HFFc6 (cell line): ENCODE data around the gene FBXW11. TPM values are rescaled to one million over a fixed set of nuclear protein-coding genes. Genes with fewer than 3 reads are reported as not detected.
A peak's percentile ranks its signal among the peaks of the same experiment; 100 is the strongest.

Source experiments
- DNase-seq: peaks from one replicate; pipeline ENCODE4 v3.0.0-alpha.2; 2018
- H3K27ac Mint-ChIP-seq: 2 replicates; pipeline ENCODE4 v1.8.0; 2020; ENCODE audit warnings: mild to moderate bottlenecking, mixed read lengths
- H3K27me3 Mint-ChIP-seq: 2 replicates; pipeline ENCODE4 v1.8.0; 2021; ENCODE audit warnings: mild to moderate bottlenecking, moderate library complexity, mixed read lengths; ENCODE audit not compliant: insufficient read depth
- H3K36me3 Mint-ChIP-seq: 2 replicates; pipeline ENCODE4 v1.8.0; 2021; ENCODE audit warnings: low read depth, mixed read lengths
- H3K4me1 Mint-ChIP-seq: 2 replicates; pipeline ENCODE4 v1.8.0; 2020; ENCODE audit warnings: low read depth, mixed read lengths
- H3K4me3 Mint-ChIP-seq: 2 replicates; pipeline ENCODE4 v1.8.0; 2020; ENCODE audit warnings: mild to moderate bottlenecking, moderate library complexity, mixed read lengths
- H3K9me3 Mint-ChIP-seq: 2 replicates; pipeline ENCODE4 v1.8.0; 2020; ENCODE audit warnings: mild to moderate bottlenecking, mixed read lengths
- total RNA-seq, 6 experiments: library from RNA; stranded (reverse); fragmentation: NEBNext Ultra II Directional; extraction: Animal tissue kit (Norgen Biotek cat#: 25700); gene quantifications; 2 replicates in 1 of 6; 3 replicates in 5 of 6; pipeline ENCODE4 v1.2.3, GENCODE V29; 2021
- TF ChIP-seq, protein P1 (sequence below): fragments of 200-600 bp; sonication (generic); IDR thresholded peaks from 2 replicates; pipeline ENCODE4 v1.5.0; 2021; ENCODE audit warnings: antibody characterized with exemption, mild to moderate bottlenecking

Gene FBXW11
- total RNA-seq, 6 experiments from 2014 or later = 54.5 to 60.5 (median 58.5) TPM

DNA sequence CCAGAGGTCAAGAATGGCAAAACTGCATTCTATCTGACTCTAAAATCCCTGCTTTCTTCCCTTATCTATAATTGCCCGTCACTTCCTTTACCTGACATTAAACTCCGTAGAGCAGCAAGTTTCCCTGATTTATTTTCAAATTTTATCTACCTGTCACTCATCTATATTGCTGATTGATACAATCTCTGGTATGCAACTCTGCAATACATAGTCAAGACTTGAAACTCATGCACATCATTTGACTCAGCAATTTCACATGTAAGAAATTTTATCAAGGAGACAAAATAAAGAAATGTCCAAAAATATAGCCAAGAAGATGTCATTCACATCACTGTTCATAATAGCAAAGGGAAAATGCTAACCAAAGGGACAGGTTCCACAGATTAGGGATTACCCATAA is 39.5 kb downstream of the FBXW11 start:
- Mint-ChIP-seq H3K4me1 (peaks cover 73% of the 10 kb centered on the region), H3K27me3 (no peaks in the 10 kb centered on the region; the same call in 1 of the 2 replicates), H3K4me3 (no peak overlapping the region), H3K36me3 (peaks cover 20% of the 10 kb centered on the region), H3K27ac (peak overlapping the region; percentile 2; the same call in 1 of the 2 replicates), H3K9me3 (no peaks in the 10 kb centered on the region; the same call in 1 of the 2 replicates)
- TF ChIP-seq, protein P1, sequence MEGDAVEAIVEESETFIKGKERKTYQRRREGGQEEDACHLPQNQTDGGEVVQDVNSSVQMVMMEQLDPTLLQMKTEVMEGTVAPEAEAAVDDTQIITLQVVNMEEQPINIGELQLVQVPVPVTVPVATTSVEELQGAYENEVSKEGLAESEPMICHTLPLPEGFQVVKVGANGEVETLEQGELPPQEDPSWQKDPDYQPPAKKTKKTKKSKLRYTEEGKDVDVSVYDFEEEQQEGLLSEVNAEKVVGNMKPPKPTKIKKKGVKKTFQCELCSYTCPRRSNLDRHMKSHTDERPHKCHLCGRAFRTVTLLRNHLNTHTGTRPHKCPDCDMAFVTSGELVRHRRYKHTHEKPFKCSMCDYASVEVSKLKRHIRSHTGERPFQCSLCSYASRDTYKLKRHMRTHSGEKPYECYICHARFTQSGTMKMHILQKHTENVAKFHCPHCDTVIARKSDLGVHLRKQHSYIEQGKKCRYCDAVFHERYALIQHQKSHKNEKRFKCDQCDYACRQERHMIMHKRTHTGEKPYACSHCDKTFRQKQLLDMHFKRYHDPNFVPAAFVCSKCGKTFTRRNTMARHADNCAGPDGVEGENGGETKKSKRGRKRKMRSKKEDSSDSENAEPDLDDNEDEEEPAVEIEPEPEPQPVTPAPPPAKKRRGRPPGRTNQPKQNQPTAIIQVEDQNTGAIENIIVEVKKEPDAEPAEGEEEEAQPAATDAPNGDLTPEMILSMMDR = no peak
- no peak for DNase-seq

DNA sequence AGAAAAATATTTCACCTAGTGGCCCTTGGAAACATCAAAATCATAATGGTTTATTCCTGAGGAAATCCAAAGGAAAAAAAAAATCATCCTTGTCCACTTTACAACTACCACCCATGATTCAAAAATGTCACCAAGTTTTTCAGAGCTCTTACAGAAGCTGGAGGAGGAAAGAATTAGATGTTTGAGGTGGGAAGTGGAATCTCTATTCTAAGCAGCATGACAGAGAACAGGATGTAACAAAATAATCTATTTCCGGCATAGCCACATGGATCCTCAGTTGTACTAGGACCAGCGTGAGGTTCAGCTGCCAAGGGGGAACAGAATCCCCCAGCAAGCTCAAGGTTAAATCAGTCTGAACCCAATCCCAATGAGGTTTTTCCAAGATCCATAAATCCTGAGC is 40.2 kb downstream of the FBXW11 start:
- H3K27me3 Mint-ChIP-seq = no peaks in the 10 kb centered on the region; the same call in 1 of the 2 replicates
- H3K9me3 Mint-ChIP-seq = no peaks in the 10 kb centered on the region; the same call in 1 of the 2 replicates
- no peak for DNase-seq
- H3K4me1 Mint-ChIP-seq = peaks cover 76% of the 10 kb centered on the region
- TF ChIP-seq, protein P1 = no peak
- no peak overlapping the region for H3K4me3 Mint-ChIP-seq
- H3K27ac Mint-ChIP-seq = peak overlapping the region; percentile 30; the same call in 1 of the 2 replicates
- peaks cover 20% of the 10 kb centered on the region for H3K36me3 Mint-ChIP-seq

DNA sequence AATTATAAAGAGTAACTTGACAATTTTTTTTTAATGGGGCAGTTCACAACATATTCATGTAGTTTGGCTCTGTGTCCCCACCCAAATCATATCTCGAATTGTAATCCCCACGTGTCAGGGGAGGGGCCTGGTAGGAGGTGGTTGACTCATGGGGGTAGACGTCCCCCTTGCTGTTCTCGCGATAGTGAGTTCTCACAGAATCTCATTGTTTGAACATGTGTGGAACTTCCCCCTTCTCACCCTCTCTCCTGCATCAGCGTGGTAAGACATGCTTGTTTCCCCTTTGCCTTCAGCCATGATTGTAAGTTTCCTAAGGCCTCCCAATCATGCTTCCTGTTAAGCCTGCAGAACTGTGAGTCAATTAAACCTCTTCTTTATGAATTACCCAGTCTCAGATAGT is 40.7 kb downstream of the FBXW11 start:
- no peaks in the 10 kb centered on the region; the same call in 1 of the 2 replicates for H3K27me3 Mint-ChIP-seq
- H3K4me3 Mint-ChIP-seq = no peak overlapping the region
- H3K9me3 Mint-ChIP-seq = no peaks in the 10 kb centered on the region; the same call in 1 of the 2 replicates
- no peak for DNase-seq
- TF ChIP-seq, protein P1 = no peak
- H3K4me1 Mint-ChIP-seq = peaks cover 79% of the 10 kb centered on the region
- H3K27ac Mint-ChIP-seq = 0 out of 2 replicates have a peak overlapping the region, but pooled peaks have one; percentile 30
- H3K36me3 Mint-ChIP-seq = peaks cover 17% of the 10 kb centered on the region

DNA sequence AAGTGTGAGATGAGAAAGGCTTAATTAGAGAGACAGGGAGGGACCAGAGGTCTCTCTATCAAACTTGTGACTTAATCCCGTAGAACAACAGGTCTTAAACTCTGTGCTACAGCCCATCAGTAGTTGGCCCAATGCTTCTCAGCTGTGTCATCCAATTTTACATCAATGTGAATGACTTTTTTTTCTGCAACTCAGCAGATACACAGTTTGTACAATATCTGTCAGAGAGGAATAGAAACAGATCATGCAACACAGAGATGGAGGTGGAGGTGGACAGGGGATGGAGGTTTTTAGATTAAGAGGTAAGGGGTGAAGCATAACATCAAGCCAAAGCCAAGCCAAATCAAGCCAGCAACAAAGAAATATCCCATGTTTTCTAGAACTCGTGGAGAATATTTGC is 43.0 kb downstream of the FBXW11 start:
- Mint-ChIP-seq H3K27ac (no peak overlapping the region; the same call in 1 of the 2 replicates), H3K4me1 (peaks cover 64% of the 10 kb centered on the region), H3K36me3 (peaks cover 9% of the 10 kb centered on the region), H3K27me3 (no peaks in the 10 kb centered on the region; the same call in 1 of the 2 replicates), H3K9me3 (no peaks in the 10 kb centered on the region), H3K4me3 (no peak overlapping the region)
- TF ChIP-seq, protein P1 = no peak
- no peak for DNase-seq

DNA sequence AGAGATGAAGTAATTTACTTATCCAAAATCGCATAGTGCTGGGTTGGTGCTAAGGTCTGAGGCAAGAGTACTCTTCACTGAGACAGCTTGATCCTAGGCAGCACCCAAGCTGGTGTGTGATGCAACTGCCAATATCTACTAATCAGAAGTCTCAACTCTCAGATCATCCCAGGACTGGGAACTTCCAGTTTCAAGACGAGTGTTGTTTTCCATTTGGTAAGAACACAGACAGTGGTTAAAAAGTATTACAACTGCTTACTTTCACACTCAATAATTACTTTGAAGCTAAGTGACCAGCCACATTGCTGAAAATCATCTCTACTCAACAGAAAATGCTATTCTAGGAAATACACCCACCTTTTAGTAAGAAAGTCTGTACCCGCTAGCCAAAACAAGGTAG is 45.3 kb downstream of the FBXW11 start:
- H3K27ac Mint-ChIP-seq = no peak overlapping the region
- H3K4me1 Mint-ChIP-seq = peaks cover 74% of the 10 kb centered on the region
- no peaks in the 10 kb centered on the region for H3K9me3 Mint-ChIP-seq
- no peak for DNase-seq
- no peaks in the 10 kb centered on the region; the same call in 1 of the 2 replicates for H3K27me3 Mint-ChIP-seq
- H3K4me3 Mint-ChIP-seq = no peak overlapping the region
- TF ChIP-seq, protein P1 = no peak
- peaks cover 6% of the 10 kb centered on the region for H3K36me3 Mint-ChIP-seq
